MM.1S (cell line): ENCODE results near the gene PRDM12.

Experiments used
- DNase-seq: peaks from one replicate; pipeline ENCODE4 v3.0.0-alpha.2; 2015
- H2AFZ ChIP-seq: fragments of 300-600 bp; sonication (generic); 2 replicates; pipeline ENCODE4 v1.6.0; 2016; ENCODE audit warnings: antibody characterized with exemption, low read length
- H3F3A ChIP-seq: fragments of 300-600 bp; sonication (generic); 2 replicates; pipeline ENCODE4 v1.6.1; 2016; ENCODE audit warnings: mild to moderate bottlenecking, antibody characterized with exemption, low read length, moderate library complexity, mixed read lengths; ENCODE audit not compliant: insufficient read depth
- H3K27ac ChIP-seq: fragments of 300-600 bp; sonication (generic); 2 replicates; pipeline ENCODE4 v1.5.1; 2016; ENCODE audit warnings: mild to moderate bottlenecking, low read length
- H3K27me3 ChIP-seq: fragments of 300-600 bp; sonication (generic); replicated peaks from 2 replicates; pipeline ENCODE4 v1.6.0; 2016; ENCODE audit warnings: low read length; ENCODE audit not compliant: insufficient read depth
- H3K36me3 ChIP-seq: fragments of 300-600 bp; sonication (generic); replicated peaks from 2 replicates; pipeline ENCODE4 v1.6.1; 2016; ENCODE audit warnings: mild to moderate bottlenecking, low read length, mixed read lengths; ENCODE audit not compliant: insufficient read depth
- H3K4me1 ChIP-seq: fragments of 300-600 bp; sonication (generic); 2 replicates; pipeline ENCODE4 v1.6.1; 2016; ENCODE audit warnings: low read length, mixed read lengths
- H3K4me2 ChIP-seq: fragments of 300-600 bp; sonication (generic); 2 replicates; pipeline ENCODE4 v1.6.0; 2016; ENCODE audit warnings: low read depth, low read length
- H3K4me3 ChIP-seq: fragments of 300-600 bp; sonication (generic); 2 replicates; pipeline ENCODE4 v1.5.1; 2016; ENCODE audit warnings: low read length, mixed read lengths
- H3K79me2 ChIP-seq: fragments of 300-600 bp; sonication (generic); 2 replicates; pipeline ENCODE4 v1.6.1; 2016; ENCODE audit warnings: mixed run types, low read length, mixed read lengths
- H3K9ac ChIP-seq: fragments of 300-600 bp; sonication (generic); 2 replicates; pipeline ENCODE4 v1.6.1; 2016; ENCODE audit warnings: low read length, mixed read lengths
- H3K9me2 ChIP-seq: fragments of 300-600 bp; sonication (generic); replicated peaks from 2 replicates; pipeline ENCODE4 v1.6.1; 2016; ENCODE audit warnings: mild to moderate bottlenecking, low read length, mixed read lengths; ENCODE audit not compliant: insufficient read depth
- H3K9me3 ChIP-seq: fragments of 300-600 bp; sonication (generic); replicated peaks from 2 replicates; pipeline ENCODE4 v1.6.1; 2016; ENCODE audit warnings: mild to moderate bottlenecking, low read length, mixed read lengths; ENCODE audit not compliant: insufficient read depth
- H4K20me1 ChIP-seq: fragments of 300-600 bp; sonication (generic); 2 replicates; pipeline ENCODE4 v1.6.1; 2016; ENCODE audit warnings: mild to moderate bottlenecking, low read length, moderate library complexity, mixed read lengths; ENCODE audit not compliant: insufficient read depth
- EZH2 ChIP-seq: fragments of 300-600 bp; sonication (generic); optimal IDR thresholded peaks from 2 replicates; pipeline ENCODE3; 2017; ENCODE audit warnings: low read depth, mild to moderate bottlenecking, antibody characterized with exemption, low read length, mixed read lengths
- EZH2phosphoT487 ChIP-seq: fragments of 300-600 bp; sonication (generic); IDR thresholded peaks from 2 replicates; pipeline ENCODE4 v1.6.1; 2018; ENCODE audit warnings: antibody characterized with exemption, low read length
- TF ChIP-seq, protein P1 (sequence below): fragments of 300-600 bp; sonication (generic); IDR thresholded peaks from 2 replicates; pipeline ENCODE4 v1.5.1; 2016; ENCODE audit warnings: antibody characterized with exemption, low read length, mixed read lengths

Gene PRDM12

DNA sequence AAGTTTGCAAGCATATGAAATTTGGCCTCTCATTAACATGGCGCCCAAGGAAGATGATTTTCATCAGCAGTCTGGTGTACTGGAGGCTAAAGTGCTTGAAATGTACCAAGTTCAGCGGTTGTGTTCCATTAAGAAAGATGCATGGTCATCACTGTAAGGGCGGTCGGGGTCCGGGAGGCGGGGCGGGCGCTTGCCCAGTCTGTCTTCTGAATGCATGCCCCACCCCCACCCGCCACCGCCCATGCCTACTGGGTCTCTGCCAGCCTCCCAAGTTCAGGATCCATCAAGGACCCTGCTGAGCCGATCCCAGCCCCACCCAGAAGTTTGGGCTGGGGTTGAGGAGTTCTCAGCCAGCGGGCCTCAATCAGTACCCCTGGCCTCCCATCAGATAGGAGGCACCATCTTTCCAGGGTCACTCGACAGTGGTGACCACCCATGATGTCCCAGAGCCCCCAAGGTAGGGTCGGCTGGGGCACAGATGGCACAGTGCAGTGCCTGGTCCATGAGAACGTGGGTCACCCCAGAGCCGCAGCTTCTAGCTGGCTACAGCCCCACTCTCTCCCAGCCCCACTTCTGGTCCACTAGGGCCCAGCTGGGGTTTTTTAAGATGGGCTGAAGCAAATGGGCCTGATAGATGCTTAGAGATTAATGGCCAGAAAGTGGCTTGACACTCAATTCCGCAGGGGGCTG is 24.4 kb upstream of the PRDM12 start:
- H3K27ac ChIP-seq, result no peak overlapping the region
- H4K20me1 ChIP-seq, result no peaks in the 10 kb centered on the region
- 0 out of 2 replicates have a peak, but pooled peaks cover 3% of the 10 kb centered on the region for H3K27me3 ChIP-seq
- no peaks in the 10 kb centered on the region for H3K4me1 ChIP-seq
- no peaks in the 10 kb centered on the region for H3K79me2 ChIP-seq
- no peaks in the 10 kb centered on the region for H3K9me3 ChIP-seq
- H3K9ac ChIP-seq, result no peak overlapping the region
- no peaks in the 10 kb centered on the region for H3K36me3 ChIP-seq
- no peaks in the 10 kb centered on the region for H3K9me2 ChIP-seq
- TF ChIP-seq EZH2phosphoT487 (no peak), EZH2 (no peak)
- TF ChIP-seq, protein P1, sequence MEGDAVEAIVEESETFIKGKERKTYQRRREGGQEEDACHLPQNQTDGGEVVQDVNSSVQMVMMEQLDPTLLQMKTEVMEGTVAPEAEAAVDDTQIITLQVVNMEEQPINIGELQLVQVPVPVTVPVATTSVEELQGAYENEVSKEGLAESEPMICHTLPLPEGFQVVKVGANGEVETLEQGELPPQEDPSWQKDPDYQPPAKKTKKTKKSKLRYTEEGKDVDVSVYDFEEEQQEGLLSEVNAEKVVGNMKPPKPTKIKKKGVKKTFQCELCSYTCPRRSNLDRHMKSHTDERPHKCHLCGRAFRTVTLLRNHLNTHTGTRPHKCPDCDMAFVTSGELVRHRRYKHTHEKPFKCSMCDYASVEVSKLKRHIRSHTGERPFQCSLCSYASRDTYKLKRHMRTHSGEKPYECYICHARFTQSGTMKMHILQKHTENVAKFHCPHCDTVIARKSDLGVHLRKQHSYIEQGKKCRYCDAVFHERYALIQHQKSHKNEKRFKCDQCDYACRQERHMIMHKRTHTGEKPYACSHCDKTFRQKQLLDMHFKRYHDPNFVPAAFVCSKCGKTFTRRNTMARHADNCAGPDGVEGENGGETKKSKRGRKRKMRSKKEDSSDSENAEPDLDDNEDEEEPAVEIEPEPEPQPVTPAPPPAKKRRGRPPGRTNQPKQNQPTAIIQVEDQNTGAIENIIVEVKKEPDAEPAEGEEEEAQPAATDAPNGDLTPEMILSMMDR, result no peak
- no peak overlapping the region for H3K4me2 ChIP-seq
- DNase-seq, result no peak
- H2AFZ ChIP-seq, result no peak overlapping the region
- H3F3A ChIP-seq, result no peaks in the 10 kb centered on the region
- no peak overlapping the region for H3K4me3 ChIP-seq

DNA sequence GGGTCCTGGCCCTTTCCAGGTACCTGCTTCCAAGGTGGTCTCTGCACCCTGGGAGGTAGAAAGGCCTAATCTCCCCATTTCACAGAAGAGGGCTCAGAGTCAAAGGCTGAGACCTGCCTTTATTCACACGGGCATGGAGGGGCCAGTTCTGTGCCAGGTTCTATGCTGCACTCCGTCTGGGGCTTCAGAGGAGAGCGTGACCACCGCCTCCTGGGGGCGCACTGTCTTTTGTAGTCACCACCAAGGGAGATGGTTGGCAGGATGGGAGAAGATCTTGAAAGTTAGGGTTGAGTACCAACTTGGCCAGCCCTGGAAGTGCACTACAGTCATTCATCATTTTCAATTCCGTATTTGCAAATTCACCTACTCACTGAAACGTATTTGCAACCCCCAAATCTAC is 23.7 kb upstream of the PRDM12 start:
- no peaks in the 10 kb centered on the region for H4K20me1 ChIP-seq
- H3K36me3 ChIP-seq, result no peaks in the 10 kb centered on the region
- no peaks in the 10 kb centered on the region for H3K9me3 ChIP-seq
- no peak overlapping the region for H3K4me2 ChIP-seq
- H3K79me2 ChIP-seq, result no peaks in the 10 kb centered on the region
- H3K4me1 ChIP-seq, result no peaks in the 10 kb centered on the region
- no peak overlapping the region for H3K27ac ChIP-seq
- H3K9ac ChIP-seq, result no peak overlapping the region
- H3F3A ChIP-seq, result no peaks in the 10 kb centered on the region
- H3K9me2 ChIP-seq, result no peaks in the 10 kb centered on the region
- peaks cover 7% of the 10 kb centered on the region; the same call in 1 of the 2 replicates for H3K27me3 ChIP-seq
- no peak for DNase-seq
- H2AFZ ChIP-seq, result no peak overlapping the region
- TF ChIP-seq EZH2, result no peak
- TF ChIP-seq, protein P1, result no peak
- no peak for TF ChIP-seq EZH2phosphoT487
- no peak overlapping the region for H3K4me3 ChIP-seq

- no peak overlapping the region for H3K9ac ChIP-seq
- H3K4me2 ChIP-seq, result no peak overlapping the region
- H3K4me3 ChIP-seq, result no peak overlapping the region
- no peaks in the 10 kb centered on the region for H3K79me2 ChIP-seq
- H3K27me3 ChIP-seq, result peaks cover 19% of the 10 kb centered on the region; the same call in 1 of the 2 replicates
- H3K9me2 ChIP-seq, result no peaks in the 10 kb centered on the region
- no peaks in the 10 kb centered on the region for H3K4me1 ChIP-seq
- TF ChIP-seq EZH2phosphoT487 (no peak), EZH2 (no peak)
- TF ChIP-seq, protein P1, result no peak
- no peaks in the 10 kb centered on the region for H3K9me3 ChIP-seq
- H3F3A ChIP-seq, result no peaks in the 10 kb centered on the region
- no peaks in the 10 kb centered on the region for H3K36me3 ChIP-seq
- no peaks in the 10 kb centered on the region for H4K20me1 ChIP-seq
- no peak overlapping the region for H2AFZ ChIP-seq
- no peak for DNase-seq
- no peak overlapping the region for H3K27ac ChIP-seq
These were observed 21.5 kb upstream of the PRDM12 start for GRCh38 chr9:130642926-130643325.
